AG04450 (cell line): ENCODE measurements around the gene MYH13. TPM values are rescaled to one million over a fixed set of nuclear protein-coding genes. Genes with fewer than 3 reads are reported as not detected.

ENCODE experiments used
- CTCF ChIA-PET: fragments of 300-600, 350-600 bp; formaldehyde crosslinking; extraction: SDS; loops from one replicate; lab custom pipeline; 2022; ENCODE audit warnings: antibody characterized with exemption, inconsistent platforms; lab: Charles Lee
- POLR2A ChIA-PET: fragments of 350-600 bp; formaldehyde crosslinking; extraction: SDS; loops from one replicate; lab custom pipeline; 2021; ENCODE audit warnings: antibody characterized with exemption, inconsistent platforms; lab: Yijun Ruan, JAX
- DNase-seq: peaks from one replicate; pipeline ENCODE4 v3.0.0-alpha.2; 2011; ENCODE audit warnings: low read depth, low spot score
- H3K27ac ChIP-seq: one replicate; pipeline ENCODE4 v1.5.1; 2012; ENCODE audit warnings: low read depth, low read length, control low read depth
- H3K27me3 ChIP-seq: one replicate; pipeline ENCODE4 v1.6.0; 2012; ENCODE audit warnings: low read length; ENCODE audit not compliant: control insufficient read depth, insufficient read depth
- H3K4me3 ChIP-seq: 2 replicates; pipeline ENCODE4 v1.5.1; 2011; ENCODE audit warnings: mild to moderate bottlenecking, low read depth, low read length, control low read depth
- H3K9me3 ChIP-seq: 2 replicates; pipeline ENCODE4 v1.5.1; 2012; ENCODE audit warnings: low read length; ENCODE audit not compliant: control insufficient read depth, insufficient read depth
- polyA plus RNA-seq: library from polyadenylated mRNA; depleted of rRNA; stranded (reverse); fragments of >200 nt; gene quantifications from 2 replicates; pipeline ENCODE4 v1.2.3, GENCODE V29; 2011
- TF ChIP-seq, protein P1 (sequence below): IDR thresholded peaks from 2 replicates; pipeline ENCODE4 v1.5.1; 2011; ENCODE audit warnings: low read depth, low read length, control low read depth, inconsistent platforms

MYH13 gene
- polyA plus RNA-seq, 1 experiment: not detected

GRCh38 chr17:10327640-10328039 lies 45.2 kb downstream of the MYH13 start:
- TF ChIP-seq, protein P1, sequence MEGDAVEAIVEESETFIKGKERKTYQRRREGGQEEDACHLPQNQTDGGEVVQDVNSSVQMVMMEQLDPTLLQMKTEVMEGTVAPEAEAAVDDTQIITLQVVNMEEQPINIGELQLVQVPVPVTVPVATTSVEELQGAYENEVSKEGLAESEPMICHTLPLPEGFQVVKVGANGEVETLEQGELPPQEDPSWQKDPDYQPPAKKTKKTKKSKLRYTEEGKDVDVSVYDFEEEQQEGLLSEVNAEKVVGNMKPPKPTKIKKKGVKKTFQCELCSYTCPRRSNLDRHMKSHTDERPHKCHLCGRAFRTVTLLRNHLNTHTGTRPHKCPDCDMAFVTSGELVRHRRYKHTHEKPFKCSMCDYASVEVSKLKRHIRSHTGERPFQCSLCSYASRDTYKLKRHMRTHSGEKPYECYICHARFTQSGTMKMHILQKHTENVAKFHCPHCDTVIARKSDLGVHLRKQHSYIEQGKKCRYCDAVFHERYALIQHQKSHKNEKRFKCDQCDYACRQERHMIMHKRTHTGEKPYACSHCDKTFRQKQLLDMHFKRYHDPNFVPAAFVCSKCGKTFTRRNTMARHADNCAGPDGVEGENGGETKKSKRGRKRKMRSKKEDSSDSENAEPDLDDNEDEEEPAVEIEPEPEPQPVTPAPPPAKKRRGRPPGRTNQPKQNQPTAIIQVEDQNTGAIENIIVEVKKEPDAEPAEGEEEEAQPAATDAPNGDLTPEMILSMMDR: peak; percentile 72
- POLR2A ChIA-PET: no interaction called here
- H3K4me3 ChIP-seq: no peak overlapping the region
- CTCF ChIA-PET: interaction anchor here (0.5 to 4.7 kb wide), 3 partner anchors 35 to 289 kb away, joined by 4 to 30 read pairs (median 8); no protein-coding TSS in a partner anchor
- DNase-seq: no peak
- no peaks in the 10 kb centered on the region for H3K27me3 ChIP-seq
- no peak overlapping the region for H3K27ac ChIP-seq
- H3K9me3 ChIP-seq: peaks cover 17% of the 10 kb centered on the region

DNA sequence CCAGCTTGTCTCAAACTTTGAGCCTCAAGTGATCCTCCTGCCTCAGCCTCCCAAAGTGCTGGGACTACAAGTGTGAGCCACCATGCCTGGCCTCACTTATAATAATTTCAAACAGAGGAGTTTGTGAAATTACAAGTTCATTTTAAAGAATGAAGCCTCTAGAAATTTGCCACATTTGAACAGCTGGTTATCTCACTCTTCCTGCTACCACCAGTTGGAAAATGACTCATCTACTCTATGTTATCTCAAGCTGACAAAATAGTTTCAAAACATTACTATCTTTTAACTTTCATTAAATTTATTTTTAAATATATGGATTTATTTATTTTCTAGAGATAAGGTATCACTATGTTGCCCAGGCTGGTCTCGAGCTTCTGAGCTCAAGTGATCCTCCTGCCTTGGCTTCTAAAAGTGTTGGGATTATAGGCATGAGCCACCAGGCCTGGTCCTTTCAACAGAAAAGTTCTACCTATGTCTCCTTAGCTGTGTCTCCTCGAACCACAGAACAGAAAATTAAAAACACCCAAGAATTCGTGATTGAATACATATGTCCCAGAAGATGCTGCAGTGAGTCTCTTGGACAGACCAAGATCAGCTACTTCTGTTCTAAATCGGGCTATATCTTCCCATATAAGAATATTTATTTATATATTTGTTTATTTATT lies 47.6 kb downstream of the MYH13 start:
- no peaks in the 10 kb centered on the region for H3K27me3 ChIP-seq
- ChIA-PET CTCF (interaction anchor here (0.6 to 4.7 kb wide), 2 partner anchors 292 to 299 kb away, joined by 8 to 30 read pairs; no protein-coding TSS in a partner anchor), POLR2A (no interaction called here)
- H3K27ac ChIP-seq: no peak overlapping the region
- no peak overlapping the region for H3K4me3 ChIP-seq
- DNase-seq: no peak
- peaks cover 9% of the 10 kb centered on the region for H3K9me3 ChIP-seq
- TF ChIP-seq, protein P1: no peak

DNA sequence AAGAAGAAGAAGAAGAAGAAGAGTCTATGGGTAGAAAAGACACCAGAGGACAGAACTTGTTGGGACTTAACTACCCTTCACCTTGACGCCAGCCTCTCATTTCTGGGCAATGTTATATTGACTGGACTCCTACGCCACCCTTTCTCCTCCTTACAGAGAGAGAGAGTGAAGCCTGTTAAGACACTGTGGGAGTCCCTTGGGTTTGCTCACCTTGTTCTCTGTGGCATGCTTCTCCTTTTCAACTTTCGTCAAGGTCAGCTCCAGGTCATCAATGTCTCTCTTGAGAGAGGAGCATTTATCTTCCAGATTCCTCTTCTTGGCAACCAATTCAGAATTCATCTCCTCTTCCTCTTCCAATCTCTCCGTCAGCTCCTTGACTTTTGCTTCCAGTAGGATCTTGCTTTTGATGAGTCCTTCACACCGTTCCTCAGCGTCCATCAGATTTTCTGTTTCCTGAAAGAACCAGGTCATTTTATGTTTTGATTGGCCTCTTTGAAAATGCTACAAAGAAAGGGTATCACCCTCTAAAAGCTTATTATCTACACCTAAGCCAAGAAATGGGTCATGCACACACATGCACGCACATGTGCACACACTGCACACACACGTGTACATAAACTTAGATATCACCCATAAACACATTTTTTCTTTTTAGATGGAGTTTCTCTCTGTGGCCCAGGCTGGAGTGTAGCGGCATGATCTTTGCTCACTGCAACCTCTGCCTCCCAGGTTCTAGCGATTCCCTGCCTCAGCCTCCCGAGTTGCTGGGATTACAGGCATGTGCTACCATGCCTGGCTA lies 48.8 kb downstream of the MYH13 start:
- TF ChIP-seq, protein P1: no peak

DNA sequence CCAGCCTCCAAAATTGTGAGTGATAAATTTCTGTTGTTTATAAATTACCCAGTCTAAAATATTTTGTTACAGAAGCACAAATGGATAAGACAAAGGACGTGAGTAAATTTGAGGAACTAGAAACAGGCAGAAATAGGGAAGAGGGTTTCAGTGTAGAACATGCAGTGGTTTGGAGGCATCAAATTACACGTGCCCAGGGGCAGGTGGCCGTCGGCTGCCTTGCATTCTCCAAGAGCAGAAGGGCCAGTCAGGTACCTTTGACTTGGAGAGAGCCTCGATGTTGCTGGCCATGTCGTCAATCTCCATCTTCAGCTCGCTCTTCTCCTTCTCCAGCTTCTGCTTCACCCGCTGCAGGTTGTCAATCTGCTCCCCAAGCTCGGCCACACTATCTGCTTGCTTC lies 54.3 kb downstream of the MYH13 start:
- Histone ChIP-seq H3K27me3 (no peaks in the 10 kb centered on the region), H3K4me3 (no peak overlapping the region), H3K9me3 (peaks cover 30% of the 10 kb centered on the region), H3K27ac (no peak overlapping the region)
- ChIA-PET POLR2A (no interaction called here), CTCF (no interaction called here)
- DNase-seq: no peak
- TF ChIP-seq, protein P1: no peak

More for the DNA sequence above, 48.8 kb downstream of the MYH13 start:
- H3K27me3 ChIP-seq: no peaks in the 10 kb centered on the region
- peaks cover 10% of the 10 kb centered on the region for H3K9me3 ChIP-seq
- CTCF ChIA-PET: interaction anchor here (4.7 kb wide), 1 partner anchor 293 kb away, joined by 30 read pairs; no protein-coding TSS in a partner anchor
- H3K4me3 ChIP-seq: no peak overlapping the region
- DNase-seq: no peak
- POLR2A ChIA-PET: no interaction called here
- no peak overlapping the region for H3K27ac ChIP-seq

GRCh38 chr17:10317543-10317834 lies 55.3 kb downstream of the MYH13 start:
- CTCF ChIA-PET: no interaction called here
- POLR2A ChIA-PET: no interaction called here
- DNase-seq: no peak
- H3K9me3 ChIP-seq: peaks cover 36% of the 10 kb centered on the region
- no peak overlapping the region for H3K4me3 ChIP-seq
- no peak overlapping the region for H3K27ac ChIP-seq
- TF ChIP-seq, protein P1: no peak
- H3K27me3 ChIP-seq: no peaks in the 10 kb centered on the region
